ENCODE results near the gene TANK. TPM values are rescaled to one million over a fixed set of nuclear protein-coding genes. Genes with fewer than 3 reads are reported as not detected.

TANK gene
- total and polyA plus RNA-seq, 2 of the 8 experiments (the other 6 are each of a cell fraction or from before 2014, with no cell fraction given), result 7.0 to 26.1 TPM

DNA sequence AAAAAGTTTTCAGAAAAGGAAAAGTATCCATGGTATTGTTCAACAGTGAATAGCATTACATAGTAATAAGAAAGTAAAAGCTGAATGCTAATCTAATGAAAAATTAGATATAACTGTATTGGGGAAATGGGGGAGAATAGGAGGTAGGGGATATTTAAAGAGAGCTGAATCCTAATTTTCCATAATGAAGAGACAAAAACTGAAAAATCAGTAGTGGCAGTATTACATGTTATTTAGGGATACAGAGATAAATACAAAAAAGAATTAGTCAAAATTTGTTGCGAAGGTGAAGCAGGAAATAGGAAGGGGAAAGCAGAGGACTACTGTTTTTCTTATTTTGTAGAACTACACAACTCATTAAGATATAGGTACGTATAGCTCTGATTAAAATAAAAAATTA is 9.1 kb downstream of the TANK start:
- H4K5ac ChIP-seq (ENCODE audit: insufficient read length, low read depth, low read length), result no peak overlapping the region
- H3K9ac ChIP-seq (replicated peaks in 1 of 4; ENCODE audit: extremely low read depth in 1 of 4, low read depth in 3 of 4, low read length in 3 of 4), result no peak overlapping the region
- H3K79me1 ChIP-seq (ENCODE audit: low read depth, low read length), result no peaks in the 10 kb centered on the region; the same call in 1 of the 2 replicates
- no peak overlapping the region for H2BK15ac ChIP-seq (ENCODE audit: low read length)
- H3K27ac ChIP-seq (ENCODE audit: low read depth, low read length), result no peak overlapping the region
- H2AFZ ChIP-seq (ENCODE audit: low read length), result no peak overlapping the region
- no peak overlapping the region for H3K23ac ChIP-seq (ENCODE audit: insufficient read length)
- no peak overlapping the region for H4K91ac ChIP-seq (replicated peaks; ENCODE audit: insufficient read length, low read length)
- ChIA-PET CTCF (ENCODE audit: partially characterized antibody) (interaction anchor here (0.5 to 1.1 kb wide), 2 partner anchors 105 to 205 kb away, joined by 3 to 5 read pairs; no protein-coding TSS in a partner anchor), POLR2A (ENCODE audit: partially characterized antibody) (interaction anchor here (0.9 to 1.3 kb wide), 3 partner anchors 9 to 38 kb away, joined by 3 to 6 read pairs (median 3); partner anchors contain the start of gene TANK)
- no peak overlapping the region for H3K18ac ChIP-seq (ENCODE audit: extremely low read depth, low read length)
- no peaks in the 10 kb centered on the region for H3K27me3 ChIP-seq (replicated peaks in 1 of 4; ENCODE audit: control insufficient read depth in 3 of 4, extremely low read depth in 1 of 4, insufficient read depth in 3 of 4, low read length in 3 of 4)
- H3K4me2 ChIP-seq (ENCODE audit: insufficient read depth in 1 of 2, low read depth in 2 of 2, low read length in 2 of 2), result no peak overlapping the region
- H3K4me1 ChIP-seq (replicated peaks in 1 of 4; ENCODE audit: control insufficient read depth in 3 of 4, insufficient read depth in 4 of 4, low read length in 3 of 4), result 0 out of 7 replicates have a peak, but pooled peaks cover 0 to 2% (median 0%) of the 10 kb centered on the region in 4 experiments
- H4K20me1 ChIP-seq (replicated peaks in 1 of 2; ENCODE audit: control insufficient read depth in 1 of 2, insufficient read depth in 2 of 2, low read length in 2 of 2), result no peaks in the 10 kb centered on the region
- no peak overlapping the region for H2BK12ac ChIP-seq (ENCODE audit: low read depth, low read length)
- no peak overlapping the region for H3K4me3 ChIP-seq (ENCODE audit: extremely low read depth in 1 of 4, insufficient read depth in 2 of 4, low read depth in 3 of 4, low read length in 4 of 4)
- FAIRE-seq (no peak), DNase-seq (ENCODE audit: low read depth in 1 of 2, low spot score in 2 of 2) (no peak)
- no peak overlapping the region for H2BK120ac ChIP-seq (replicated peaks; ENCODE audit: low read depth, low read length)
- no peak overlapping the region for H2BK20ac ChIP-seq (ENCODE audit: low read length)
- H3K14ac ChIP-seq (ENCODE audit: insufficient read length), result no peak overlapping the region
- H3K36me3 ChIP-seq (ENCODE audit: control insufficient read depth in 2 of 4, insufficient read depth in 4 of 4, low read length in 3 of 4), result no peaks in the 10 kb centered on the region; a peak in 1 of 8 replicates
- WGBS, 2 experiments (ENCODE audit: extremely low coverage in 1 of 2, insufficient coverage in 1 of 2, insufficient read length in 1 of 2, insufficient replicate concordance in 2 of 2, low coverage in 1 of 2, low lambda C conversion rate in 2 of 2, missing lambda C conversion rate in 1 of 2), result 92% methylated on average over 2 of the region's 2 CpGs; no CpG with 5 or more reads in 1 of the 2 experiments
- no peak overlapping the region for H3K4ac ChIP-seq (replicated peaks; ENCODE audit: insufficient read length, low read depth, low read length)
- H3K79me2 ChIP-seq (ENCODE audit: control insufficient read depth in 1 of 2, insufficient read depth in 2 of 2, low read length in 2 of 2), result 0 out of 4 replicates have a peak, but pooled peaks cover 0 to 2% of the 10 kb centered on the region in 2 experiments
- no peaks in the 10 kb centered on the region for H3K9me3 ChIP-seq (ENCODE audit: insufficient read depth in 2 of 2, low read depth in 1 of 2, low read length in 1 of 2)
- H3K23me2 ChIP-seq (ENCODE audit: low read depth, low read length), result no peaks in the 10 kb centered on the region
- no peak overlapping the region for H2AK5ac ChIP-seq (ENCODE audit: low read depth, low read length)
- no peak overlapping the region for H2BK5ac ChIP-seq (ENCODE audit: low read depth, low read length)
- no peak overlapping the region for H3K56ac ChIP-seq (replicated peaks; ENCODE audit: insufficient read length, low read depth, low read length)
- no peak overlapping the region for H4K8ac ChIP-seq (ENCODE audit: extremely low read depth, insufficient read depth, low read length)
- TF ChIP-seq EGR1 (IDR thresholded peaks at IDR 0.05; ENCODE audit: borderline replicate concordance, low read depth, low read length), result no peak
- TF ChIP-seq USF2 (IDR thresholded peaks at IDR 0.05; ENCODE audit: low read length), result no peak
- no peak for TF ChIP-seq RXRA (IDR thresholded peaks at IDR 0.05; ENCODE audit: insufficient read depth, low read depth, low read length)
- no peak for TF ChIP-seq GABPA (IDR thresholded peaks at IDR 0.05; ENCODE audit: borderline replicate concordance, insufficient read depth, low read length)
- no peak for TF ChIP-seq CBX5 (IDR thresholded peaks at IDR 0.05; ENCODE audit: low read depth, low read length)
- TF ChIP-seq SAP30 (IDR thresholded peaks at IDR 0.05; ENCODE audit: insufficient read depth, insufficient replicate concordance, low read length), result no peak
- TF ChIP-seq TAF1 (IDR thresholded peaks at IDR 0.05; ENCODE audit: low read depth, low read length), result no peak
- no peak for TF ChIP-seq PHF8 (conservative IDR thresholded peaks at IDR 0.05; ENCODE audit: low read depth, low read length)
- TF ChIP-seq SRF (IDR thresholded peaks at IDR 0.05; ENCODE audit: low read depth, low read length), result no peak
- TF ChIP-seq TAF7 (optimal IDR thresholded peaks at IDR 0.05; ENCODE audit: borderline replicate concordance, low read depth, low read length), result no peak
- TF ChIP-seq JUN (IDR thresholded peaks at IDR 0.05; ENCODE audit: low read depth, low read length), result no peak
- TF ChIP-seq CTBP2 (IDR thresholded peaks at IDR 0.05; ENCODE audit: borderline replicate concordance, insufficient read depth, insufficient read length, low read length), result no peak
- no peak for TF ChIP-seq TCF12 (IDR thresholded peaks at IDR 0.05; ENCODE audit: low read depth, low read length)

Data from H1 (cell line).